ENCODE results near the gene KATNA1. TPM values are rescaled to one million over a fixed set of nuclear protein-coding genes. Genes with fewer than 3 reads are reported as not detected.

The KATNA1 gene
- total RNA-seq, 1 donor, result 36.9 TPM

- Histone ChIP-seq H3K27me3 (ENCODE audit: insufficient read depth, low read length) (no peaks in the 10 kb centered on the region), H3K9me3 (ENCODE audit: low read depth, low read length) (no peaks in the 10 kb centered on the region), H3K4me1 (ENCODE audit: insufficient read depth, low read length) (no peaks in the 10 kb centered on the region), H4K20me1 (ENCODE audit: insufficient read depth, low read length) (no peaks in the 10 kb centered on the region), H3K4me2 (ENCODE audit: insufficient read depth, low read length) (no peak overlapping the region), H3K4me3 (ENCODE audit: insufficient read depth, low read length) (no peak overlapping the region), H3K27ac (ENCODE audit: low read depth, low read length) (no peak overlapping the region), H2AFZ (ENCODE audit: low read length) (no peak overlapping the region), H3K36me3 (ENCODE audit: insufficient read depth, low read length) (no peaks in the 10 kb centered on the region), H3K79me2 (ENCODE audit: insufficient read depth, low read length) (no peaks in the 10 kb centered on the region)
- no peak for DNase-seq (ENCODE audit: insufficient read length, low spot score, missing footprints)
- no peak for TF ChIP-seq CTCF (IDR thresholded peaks at IDR 0.05; ENCODE audit: extremely low read depth, low read depth, low read length)
These were observed 32.7 kb downstream of the KATNA1 start for GRCh38 chr6:149615805-149616204.

GRCh38 chr6:149614337-149614736 is 34.2 kb downstream of the KATNA1 start:
- H3K4me1 ChIP-seq (ENCODE audit: insufficient read depth, low read length), result no peaks in the 10 kb centered on the region
- H3K27me3 ChIP-seq (ENCODE audit: insufficient read depth, low read length), result no peaks in the 10 kb centered on the region
- peak; percentile 52 for DNase-seq (ENCODE audit: insufficient read length, low spot score, missing footprints)
- no peaks in the 10 kb centered on the region for H3K79me2 ChIP-seq (ENCODE audit: insufficient read depth, low read length)
- H3K4me3 ChIP-seq (ENCODE audit: insufficient read depth, low read length), result no peak overlapping the region
- TF ChIP-seq CTCF (IDR thresholded peaks at IDR 0.05; ENCODE audit: extremely low read depth, low read depth, low read length), result no peak
- no peaks in the 10 kb centered on the region for H3K9me3 ChIP-seq (ENCODE audit: low read depth, low read length)
- H3K36me3 ChIP-seq (ENCODE audit: insufficient read depth, low read length), result no peaks in the 10 kb centered on the region
- no peak overlapping the region for H2AFZ ChIP-seq (ENCODE audit: low read length)
- no peak overlapping the region for H3K27ac ChIP-seq (ENCODE audit: low read depth, low read length)
- H3K4me2 ChIP-seq (ENCODE audit: insufficient read depth, low read length), result no peak overlapping the region
- H4K20me1 ChIP-seq (ENCODE audit: insufficient read depth, low read length), result no peaks in the 10 kb centered on the region

- no peaks in the 10 kb centered on the region for H3K36me3 ChIP-seq (ENCODE audit: insufficient read depth, low read length)
- no peak for DNase-seq (ENCODE audit: insufficient read length, low spot score, missing footprints)
- H3K27ac ChIP-seq (ENCODE audit: low read depth, low read length), result no peak overlapping the region
- H3K4me2 ChIP-seq (ENCODE audit: insufficient read depth, low read length), result no peak overlapping the region
- H3K27me3 ChIP-seq (ENCODE audit: insufficient read depth, low read length), result no peaks in the 10 kb centered on the region
- no peak for TF ChIP-seq CTCF (IDR thresholded peaks at IDR 0.05; ENCODE audit: extremely low read depth, low read depth, low read length)
- H3K79me2 ChIP-seq (ENCODE audit: insufficient read depth, low read length), result peaks cover 6% of the 10 kb centered on the region
- no peaks in the 10 kb centered on the region for H3K4me1 ChIP-seq (ENCODE audit: insufficient read depth, low read length)
- no peaks in the 10 kb centered on the region for H3K9me3 ChIP-seq (ENCODE audit: low read depth, low read length)
- no peak overlapping the region for H3K4me3 ChIP-seq (ENCODE audit: insufficient read depth, low read length)
- H2AFZ ChIP-seq (ENCODE audit: low read length), result no peak overlapping the region
- no peaks in the 10 kb centered on the region for H4K20me1 ChIP-seq (ENCODE audit: insufficient read depth, low read length)
These were observed 40.0 kb downstream of the KATNA1 start for GRCh38 chr6:149608381-149608982.

- H4K20me1 ChIP-seq (ENCODE audit: insufficient read depth, low read length), result no peaks in the 10 kb centered on the region
- H3K36me3 ChIP-seq (ENCODE audit: insufficient read depth, low read length), result peaks cover 36% of the 10 kb centered on the region
- no peak overlapping the region for H2AFZ ChIP-seq (ENCODE audit: low read length)
These were observed 48.0 kb downstream of the KATNA1 start for GRCh38 chr6:149600508-149600907.

More at GRCh38 chr6:149600508-149600907, 48.0 kb downstream of the KATNA1 start:
- Histone ChIP-seq H3K4me2 (ENCODE audit: insufficient read depth, low read length) (no peak overlapping the region), H3K27ac (ENCODE audit: low read depth, low read length) (no peak overlapping the region), H3K4me3 (ENCODE audit: insufficient read depth, low read length) (no peak overlapping the region), H3K9me3 (ENCODE audit: low read depth, low read length) (no peaks in the 10 kb centered on the region), H3K4me1 (ENCODE audit: insufficient read depth, low read length) (no peaks in the 10 kb centered on the region), H3K79me2 (ENCODE audit: insufficient read depth, low read length) (peaks cover 2% of the 10 kb centered on the region), H3K27me3 (ENCODE audit: insufficient read depth, low read length) (no peaks in the 10 kb centered on the region)
- TF ChIP-seq CTCF (IDR thresholded peaks at IDR 0.05; ENCODE audit: extremely low read depth, low read depth, low read length), result no peak
- no peak for DNase-seq (ENCODE audit: insufficient read length, low spot score, missing footprints)
